Stimulated activated CD8-positive, alpha-beta memory T cell treated with anti-CD3 and anti-CD28 coated beads, Interleukin-12 subunit alpha, Interleukin-12 subunit beta, amount 100 ng/mL, for 24 hours (primary cell): ENCODE results near the gene ATG9B.

Experiments used
- DNase-seq: peaks from one replicate; pipeline ENCODE4 v3.0.0-alpha.2; 2020; ENCODE audit errors: extremely low read depth

The ATG9B gene

GRCh38 chr7:150967349-150967748, 56.9 kb downstream of the ATG9B start:
- DNase-seq = no peak

GRCh38 chr7:150966002-150966401, 58.3 kb downstream of the ATG9B start:
- no peak for DNase-seq

DNA sequence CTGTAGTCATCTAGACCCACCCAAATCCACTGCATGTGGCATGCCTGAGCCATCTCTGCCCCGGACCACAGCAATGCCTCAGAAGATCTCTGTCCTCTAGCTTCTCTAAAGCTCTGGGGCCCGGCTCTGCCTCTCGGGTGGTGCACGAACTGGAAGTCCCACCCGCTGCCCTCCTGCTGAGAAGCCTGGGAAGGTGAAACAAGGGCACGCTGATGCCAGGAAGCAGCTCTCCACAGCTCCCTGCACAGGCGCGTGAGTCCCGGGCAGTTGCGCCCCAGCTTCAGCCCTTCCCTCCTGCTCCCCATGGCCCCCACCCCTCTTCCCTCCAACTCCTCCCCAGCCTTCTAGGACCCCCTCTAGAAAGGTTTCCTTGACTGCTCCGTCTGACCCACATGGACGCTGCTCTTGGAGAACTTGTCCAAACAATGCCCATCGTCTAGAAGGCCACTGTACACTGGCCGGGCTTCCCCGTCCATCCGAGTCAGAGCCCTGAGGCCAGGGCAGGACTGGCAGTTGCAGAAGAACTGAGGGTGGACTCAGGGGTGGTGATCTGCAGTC, 58.9 kb downstream of the ATG9B start:
- DNase-seq = no peak
